Measurements from ENCODE around the gene GPR107.

GPR107 gene

DNA sequence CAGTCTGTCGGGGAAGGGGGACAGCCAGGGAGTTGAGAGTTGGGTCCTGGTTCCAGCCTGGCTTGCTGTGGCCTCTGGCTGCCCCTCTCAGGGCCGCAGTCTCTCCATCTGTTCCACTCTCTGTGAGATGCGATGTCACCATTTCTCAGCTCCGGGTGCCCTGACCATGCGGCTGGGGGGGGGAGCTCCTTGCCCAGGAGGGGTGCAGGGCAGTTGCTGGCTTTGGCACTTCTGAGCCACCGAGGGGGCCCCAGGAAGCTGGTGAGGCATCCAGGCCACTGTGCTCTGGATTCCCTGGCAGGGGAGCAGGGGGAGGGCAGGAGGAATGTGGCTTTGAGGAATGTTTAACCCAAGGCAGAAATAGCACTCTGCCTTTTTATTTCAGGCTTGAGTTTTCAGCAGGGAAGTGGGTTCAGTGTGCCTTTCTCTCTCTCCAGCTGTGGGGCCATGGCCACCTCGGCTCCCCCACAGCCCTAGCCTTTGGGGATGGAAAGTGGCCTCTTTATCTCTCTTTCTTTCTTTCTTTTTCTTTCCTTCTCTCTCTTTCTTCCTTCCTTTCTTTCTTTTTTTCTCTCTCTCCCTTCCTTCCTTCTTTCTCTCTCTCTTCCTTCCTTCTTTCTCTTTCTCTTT lies 129.5 kb downstream of the GPR107 start:
- no peak for DNase-seq (ENCODE audit: low read depth in 3 of 3)

DNA sequence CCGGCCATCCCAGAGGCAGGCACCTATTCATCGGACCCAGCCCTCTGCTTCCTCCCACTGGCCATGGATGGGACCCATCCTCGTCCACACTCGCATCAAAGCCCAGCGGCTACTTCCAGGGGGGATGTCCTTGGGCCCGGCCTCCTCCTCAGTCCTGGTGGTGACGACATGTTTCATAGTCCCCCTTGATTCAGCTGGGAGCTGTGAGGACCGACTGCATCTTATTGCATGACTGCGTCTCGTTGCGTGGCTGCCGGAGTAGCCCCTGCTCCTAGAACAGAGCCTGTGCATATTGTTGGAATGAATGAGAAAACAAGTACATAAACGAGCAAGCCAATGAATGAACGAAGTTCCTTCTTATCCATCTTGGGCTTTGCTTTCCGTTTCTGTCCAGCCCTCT lies 131.3 kb downstream of the GPR107 start:
- no peak for DNase-seq (ENCODE audit: low read depth in 3 of 3)

DNA sequence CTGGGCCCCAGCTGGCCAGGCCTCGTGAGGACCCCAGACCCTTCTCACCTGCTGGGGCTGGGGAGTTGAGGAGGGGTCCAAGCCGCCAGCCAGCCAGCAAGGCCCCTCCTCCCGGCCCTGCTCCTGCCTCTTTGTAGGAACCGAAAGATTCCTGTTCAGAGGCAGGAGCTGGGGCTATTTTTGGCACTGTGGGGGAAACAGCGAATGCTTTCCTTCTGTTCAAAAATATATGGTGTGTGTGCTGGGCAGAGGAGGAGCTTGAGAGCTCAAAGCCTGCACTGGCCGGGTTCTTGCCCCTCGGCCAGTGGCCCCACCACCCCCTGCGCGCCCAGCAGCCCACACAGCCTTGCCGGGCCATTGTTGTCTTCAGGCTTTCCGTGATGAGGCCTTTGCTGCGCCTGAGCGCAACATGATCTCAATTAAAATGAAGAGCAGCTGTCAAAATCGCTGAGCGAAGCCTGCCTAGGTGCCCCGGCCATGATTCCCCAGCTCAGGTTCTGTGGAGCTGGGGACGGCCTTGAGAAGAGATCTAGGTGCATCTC lies 131.9 kb downstream of the GPR107 start:
- no peak for DNase-seq (ENCODE audit: low read depth in 3 of 3)

DNA sequence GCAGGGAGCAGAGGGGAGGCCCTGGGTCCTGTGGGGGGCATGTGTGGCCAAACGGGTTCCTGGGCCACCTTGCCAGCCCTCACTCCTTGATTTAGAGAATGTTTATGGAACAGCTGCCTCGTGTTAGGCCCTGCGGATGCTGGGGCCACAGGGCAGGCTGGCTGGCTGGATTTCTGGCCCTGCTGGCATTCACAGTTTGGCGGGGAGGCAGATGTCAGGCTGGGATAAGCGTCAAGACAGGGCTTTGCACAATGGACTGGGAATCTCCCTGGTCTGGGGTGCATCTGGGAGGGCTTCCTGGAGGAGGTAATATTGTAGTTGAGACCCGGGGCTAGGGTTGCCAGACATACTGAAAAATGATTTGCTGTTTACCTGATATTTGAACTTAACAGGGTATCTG lies 132.3 kb downstream of the GPR107 start:
- no peak for DNase-seq (ENCODE audit: low read depth in 3 of 3)

DNA sequence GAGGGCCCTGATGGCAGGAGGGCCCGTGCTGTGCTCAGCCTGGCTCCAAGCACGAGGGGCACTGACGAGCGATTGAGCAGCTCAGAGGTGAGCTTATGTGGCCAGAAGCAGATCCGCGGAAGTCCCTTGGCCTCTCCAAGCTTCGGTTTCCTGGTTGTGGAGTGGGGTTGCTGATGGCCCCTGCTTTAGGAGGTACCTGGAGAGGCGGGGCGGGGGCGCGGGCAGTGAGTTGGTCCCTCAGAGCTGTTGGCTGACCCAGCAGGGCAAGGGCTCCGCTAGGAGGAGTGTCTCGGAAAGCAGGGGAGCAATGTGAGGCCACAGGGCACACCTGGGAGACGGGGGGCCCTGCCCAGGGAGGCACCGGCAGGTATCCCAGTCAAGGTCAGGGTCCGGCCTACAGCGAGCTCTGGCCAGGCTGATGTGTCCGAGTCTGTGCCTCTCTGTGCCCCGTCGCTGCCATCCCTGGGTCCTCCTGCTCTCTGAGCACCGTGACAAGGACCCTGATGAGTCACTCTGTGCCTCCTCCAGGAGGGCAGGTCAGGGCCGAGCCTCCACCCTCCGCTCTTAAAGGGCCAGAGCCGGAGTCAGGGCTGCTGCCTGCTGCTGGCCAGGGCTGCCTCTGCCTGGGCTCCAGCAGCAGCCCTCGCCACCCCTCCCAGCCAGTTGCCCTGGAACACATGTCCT lies 133.3 kb downstream of the GPR107 start:
- DNase-seq (ENCODE audit: low read depth in 3 of 3), result no peak

DNA sequence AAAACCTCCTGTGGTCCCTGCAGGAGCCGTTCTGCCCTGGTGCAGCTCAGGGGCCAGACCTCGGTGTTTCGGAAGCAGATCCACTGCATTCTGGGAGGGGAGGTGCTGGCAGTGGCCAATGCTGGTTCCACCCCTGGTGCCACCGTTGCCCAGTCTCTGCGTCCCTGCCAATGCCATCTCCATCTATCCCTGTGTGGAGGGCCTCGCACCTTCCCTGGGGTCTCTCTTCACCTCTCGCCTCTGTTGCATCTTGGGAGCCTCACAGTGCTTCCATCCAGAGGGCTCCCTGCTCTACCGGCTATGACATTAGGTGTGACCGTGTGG lies 133.8 kb downstream of the GPR107 start:
- DNase-seq (ENCODE audit: low read depth in 3 of 3), result no peak

DNA sequence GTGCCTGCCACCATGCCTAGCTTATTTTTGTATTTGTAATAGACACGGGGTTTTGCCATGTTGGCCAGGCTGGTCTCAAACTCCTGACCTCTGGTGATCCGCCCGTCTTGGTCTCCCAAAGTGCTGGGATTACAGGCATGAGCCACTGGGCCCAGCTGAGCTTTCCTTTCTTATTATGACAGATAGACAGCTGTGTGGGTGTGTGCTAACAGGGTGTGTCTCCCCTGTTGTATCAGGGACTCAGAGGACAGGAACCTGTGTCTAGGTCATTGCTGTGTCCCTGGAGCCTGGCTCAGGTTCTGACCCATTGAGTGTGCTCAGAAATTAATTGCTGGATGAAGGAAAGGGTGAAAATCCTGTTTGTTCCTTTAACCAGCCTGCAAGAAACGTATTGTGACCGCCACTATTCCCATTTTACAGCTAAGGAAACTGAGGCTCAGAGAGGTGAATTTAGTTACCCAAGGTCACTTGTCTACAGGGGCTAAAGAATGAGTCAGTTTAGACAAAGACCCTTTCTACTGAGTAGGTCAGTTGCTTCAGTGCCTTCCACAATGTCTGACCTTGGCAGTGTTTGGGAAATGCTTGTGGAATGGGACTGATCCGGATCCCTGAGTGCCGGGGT lies 135.3 kb downstream of the GPR107 start:
- no peak for DNase-seq (ENCODE audit: low read depth in 3 of 3)

All from stimulated activated CD4-positive, alpha-beta T cell treated with anti-CD3 and anti-CD28 coated beads, TNF-alpha, amount 100 ng/mL, for 24 hours (primary cell).